OCI-LY7 (cell line): Measurements from ENCODE around the gene USP34. TPM values are rescaled to one million over a fixed set of nuclear protein-coding genes. Genes with fewer than 3 reads are reported as not detected.

Source experiments
- BruUV-seq: library from RNA; stranded (reverse); fragments of 400-500 nt; replicated peaks from 2 replicates; lab custom pipeline; 2021; lab: Mats Ljungman, UMichigan
- CTCF ChIA-PET: fragments of 300-600 bp; sonication (Branson Sonifier 250); formaldehyde crosslinking; loops from one replicate; lab custom pipeline; 2022; ENCODE audit warnings: antibody characterized with exemption; ENCODE audit not compliant: unreplicated experiment; lab: Charles Lee
- POLR2A ChIA-PET: fragments of 300-600 bp; sonication (Branson Sonifier 250); formaldehyde crosslinking; loops from one replicate; lab custom pipeline; 2022; ENCODE audit warnings: antibody characterized with exemption; lab: Charles Lee
- DNase-seq: peaks from one replicate; pipeline ENCODE4 v3.0.0-alpha.2; 2015; ENCODE audit warnings: low spot score
- H2AFZ ChIP-seq: fragments of 200-600 bp; sonication (generic), shearing (Covaris generic); 2 replicates; pipeline ENCODE4 v1.6.1; 2014; ENCODE audit warnings: mild to moderate bottlenecking, antibody characterized with exemption, low read length, moderate library complexity
- H3K27ac ChIP-seq: fragments of 200-600 bp; sonication (generic); 2 replicates; pipeline ENCODE4 v1.5.1; 2014; ENCODE audit warnings: mixed run types, low read depth, mild to moderate bottlenecking, moderate library complexity, low read length, inconsistent platforms; ENCODE audit not compliant: poor library complexity, severe bottlenecking
- H3K36me3 ChIP-seq: fragments of 200-600 bp; sonication (generic); 2 replicates; pipeline ENCODE4 v1.6.1; 2014; ENCODE audit warnings: mild to moderate bottlenecking, antibody characterized with exemption, low read length, moderate library complexity, mixed read lengths; ENCODE audit not compliant: insufficient read depth
- H3K4me1 ChIP-seq: fragments of 200-600 bp; sonication (generic); 2 replicates; pipeline ENCODE4 v1.5.1; 2014; ENCODE audit warnings: mild to moderate bottlenecking, low read length; ENCODE audit not compliant: insufficient read depth, poor library complexity, severe bottlenecking
- H3K4me2 ChIP-seq: fragments of 200-600 bp; sonication (generic); 2 replicates; pipeline ENCODE4 v1.6.1; 2014; ENCODE audit warnings: mild to moderate bottlenecking, low read length
- H3K4me3 ChIP-seq: fragments of 200-600 bp; sonication (generic); 2 replicates; pipeline ENCODE4 v1.5.1; 2014; ENCODE audit warnings: mild to moderate bottlenecking, low read depth, low read length; ENCODE audit not compliant: poor library complexity, severe bottlenecking
- H3K79me2 ChIP-seq: fragments of 200-600 bp; sonication (generic); 2 replicates; pipeline ENCODE4 v1.6.1; 2016; ENCODE audit warnings: low read depth, mild to moderate bottlenecking, low read length, moderate library complexity, mixed read lengths; ENCODE audit not compliant: insufficient read depth
- H3K9me2 ChIP-seq: fragments of 200-600 bp; sonication (generic); 2 replicates; pipeline ENCODE4 v1.6.1; 2016; ENCODE audit warnings: mild to moderate bottlenecking, low read length, mixed read lengths; ENCODE audit not compliant: insufficient read depth
- H3K9me3 ChIP-seq: fragments of 200-600 bp; sonication (generic); 2 replicates; pipeline ENCODE4 v1.6.1; 2014; ENCODE audit warnings: mild to moderate bottlenecking, mixed run types, low read length, mixed read lengths
- H4K20me1 ChIP-seq: fragments of 200-600 bp; sonication (generic); 2 replicates; pipeline ENCODE4 v1.6.1; 2014; ENCODE audit warnings: mild to moderate bottlenecking, antibody characterized with exemption, low read length, moderate library complexity, mixed read lengths; ENCODE audit not compliant: insufficient read depth
- EZH2phosphoT487 ChIP-seq: fragments of 200-600 bp; sonication (generic); IDR thresholded peaks from 2 replicates; pipeline ENCODE4 v1.6.1; 2018; ENCODE audit warnings: low read depth, borderline replicate concordance, mild to moderate bottlenecking, mixed run types, antibody characterized with exemption, low read length, moderate library complexity, mixed read lengths
- intact Hi-C: fragments of 100-400 bp; cut with micrococcal nuclease; formaldehyde crosslinking; loops from one replicate; pipeline ENCODE4 v1.10.0; 2022; ENCODE audit not compliant: unreplicated experiment
- total RNA-seq, 2 experiments: library from RNA; depleted of rRNA in 1 of 2; stranded (reverse); fragments of >200 nt in 1 of 2; shearing (Covaris generic) in 1 of 2; gene quantifications; 2 replicates each; pipeline ENCODE4 v1.2.3, GENCODE V29; 2014 to 2022
- TF ChIP-seq, protein P1 (sequence below): fragments of 200-600 bp; sonication (generic); conservative IDR thresholded peaks from 2 replicates; pipeline ENCODE4 v1.5.1; 2014; ENCODE audit warnings: mild to moderate bottlenecking, antibody characterized with exemption, low read length, moderate library complexity, mixed read lengths

USP34 gene
- total RNA-seq, 2 experiments from 2014 or later: 192 to 344 TPM

DNA sequence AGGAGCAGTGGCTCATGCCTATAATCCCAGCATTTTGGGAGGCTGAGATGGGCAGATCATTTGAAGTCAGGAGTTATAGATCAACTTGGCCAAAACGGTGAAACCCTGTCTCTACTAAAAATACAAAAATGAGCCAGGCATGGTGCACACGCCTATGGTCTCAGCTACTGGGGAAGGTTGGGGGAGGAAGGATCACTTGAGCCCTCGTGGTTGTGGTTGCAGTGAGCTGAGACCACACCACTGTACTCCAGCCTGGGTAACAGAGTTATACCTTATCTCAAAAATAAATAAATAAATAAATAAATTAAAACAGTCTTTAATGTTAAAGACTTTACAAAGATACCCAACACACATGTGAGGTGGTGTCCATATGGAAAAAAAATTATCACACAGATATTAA is 174.9 kb downstream of the USP34 start:
- H3K9me3 ChIP-seq: no peaks in the 10 kb centered on the region
- no TSS peak for BruUV-seq
- H3K36me3 ChIP-seq: peaks cover 92% of the 10 kb centered on the region
- no peak for DNase-seq
- TF ChIP-seq EZH2phosphoT487: no peak
- TF ChIP-seq, protein P1, sequence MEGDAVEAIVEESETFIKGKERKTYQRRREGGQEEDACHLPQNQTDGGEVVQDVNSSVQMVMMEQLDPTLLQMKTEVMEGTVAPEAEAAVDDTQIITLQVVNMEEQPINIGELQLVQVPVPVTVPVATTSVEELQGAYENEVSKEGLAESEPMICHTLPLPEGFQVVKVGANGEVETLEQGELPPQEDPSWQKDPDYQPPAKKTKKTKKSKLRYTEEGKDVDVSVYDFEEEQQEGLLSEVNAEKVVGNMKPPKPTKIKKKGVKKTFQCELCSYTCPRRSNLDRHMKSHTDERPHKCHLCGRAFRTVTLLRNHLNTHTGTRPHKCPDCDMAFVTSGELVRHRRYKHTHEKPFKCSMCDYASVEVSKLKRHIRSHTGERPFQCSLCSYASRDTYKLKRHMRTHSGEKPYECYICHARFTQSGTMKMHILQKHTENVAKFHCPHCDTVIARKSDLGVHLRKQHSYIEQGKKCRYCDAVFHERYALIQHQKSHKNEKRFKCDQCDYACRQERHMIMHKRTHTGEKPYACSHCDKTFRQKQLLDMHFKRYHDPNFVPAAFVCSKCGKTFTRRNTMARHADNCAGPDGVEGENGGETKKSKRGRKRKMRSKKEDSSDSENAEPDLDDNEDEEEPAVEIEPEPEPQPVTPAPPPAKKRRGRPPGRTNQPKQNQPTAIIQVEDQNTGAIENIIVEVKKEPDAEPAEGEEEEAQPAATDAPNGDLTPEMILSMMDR: no peak
- H3K79me2 ChIP-seq: peaks cover 6% of the 10 kb centered on the region; the same call in 1 of the 2 replicates
- no peaks in the 10 kb centered on the region for H3K4me1 ChIP-seq
- intact Hi-C loops: no loop called here
- no peak overlapping the region for H3K4me3 ChIP-seq
- no peaks in the 10 kb centered on the region for H4K20me1 ChIP-seq
- no peaks in the 10 kb centered on the region for H3K9me2 ChIP-seq
- ChIA-PET CTCF (no interaction called here), POLR2A (no interaction called here)
- no peak overlapping the region for H3K27ac ChIP-seq
- no peak overlapping the region for H3K4me2 ChIP-seq
- no peak overlapping the region for H2AFZ ChIP-seq

DNA sequence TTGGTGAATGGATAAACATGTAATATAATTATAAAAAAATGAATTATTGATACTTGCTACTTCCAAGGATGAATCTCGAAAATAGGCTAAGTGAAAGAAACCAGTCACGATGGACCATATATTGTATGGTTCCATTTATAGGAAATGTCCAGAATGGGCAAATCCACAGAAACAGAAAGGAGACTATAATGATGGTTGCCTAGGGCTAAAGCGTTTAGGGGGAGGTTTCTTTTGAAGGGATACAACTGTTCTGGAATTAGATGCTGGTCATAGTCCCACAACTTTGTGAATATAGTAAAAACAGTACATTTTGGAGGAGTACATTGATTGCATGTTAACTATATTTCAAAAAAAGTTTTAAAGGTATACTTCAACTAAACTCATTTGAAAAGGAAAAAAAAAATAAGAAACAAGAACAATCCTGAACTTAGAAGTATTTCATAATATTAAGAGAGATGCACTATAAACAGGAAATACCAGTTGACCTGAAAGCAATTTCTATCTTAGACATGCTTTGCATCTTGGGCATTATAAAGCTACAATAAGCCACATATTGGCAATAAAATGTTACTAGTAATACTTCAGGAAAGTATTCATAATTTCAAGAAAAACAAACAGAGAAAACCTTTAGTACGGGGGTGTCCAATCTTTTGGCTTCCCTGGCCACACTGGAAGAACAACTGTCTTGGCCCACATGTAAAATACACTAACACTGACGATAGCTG is 178.9 kb downstream of the USP34 start:
- Histone ChIP-seq H3K79me2 (peaks cover 6% of the 10 kb centered on the region; the same call in 1 of the 2 replicates), H3K27ac (no peak overlapping the region), H3K36me3 (peaks cover 94% of the 10 kb centered on the region), H3K9me2 (no peaks in the 10 kb centered on the region), H4K20me1 (no peaks in the 10 kb centered on the region), H3K4me1 (no peaks in the 10 kb centered on the region), H3K9me3 (no peaks in the 10 kb centered on the region), H2AFZ (no peak overlapping the region), H3K4me2 (no peak overlapping the region), H3K4me3 (no peak overlapping the region)
- CTCF ChIA-PET: no interaction called here
- POLR2A ChIA-PET: interaction anchor here (0.5 to 0.7 kb wide), 3 partner anchors 29 to 149 kb away, joined by 3 to 5 read pairs (median 3); no protein-coding TSS in a partner anchor
- no TSS peak for BruUV-seq
- intact Hi-C loops: no loop called here
- DNase-seq: no peak
- no peak for TF ChIP-seq EZH2phosphoT487
- TF ChIP-seq, protein P1: no peak
